H1 (cell line): ENCODE measurements around the gene DENND6B. TPM values are rescaled to one million over a fixed set of nuclear protein-coding genes. Genes with fewer than 3 reads are reported as not detected.
A peak's percentile ranks its signal among the peaks of the same experiment; 100 is the strongest.

Source experiments
- CTCF ChIA-PET: fragments of 300-600 bp; sonication (Branson Sonifier 250); formaldehyde crosslinking; loops from one replicate; lab custom pipeline; 2021; ENCODE audit not compliant: partially characterized antibody; lab: Charles Lee
- POLR2A ChIA-PET: fragments of 300-600 bp; sonication (Branson Sonifier 250); formaldehyde crosslinking; loops from one replicate; lab custom pipeline; 2021; ENCODE audit warnings: inconsistent platforms; ENCODE audit not compliant: partially characterized antibody; lab: Charles Lee
- DNase-seq, 2 experiments: peaks; one replicate each; pipeline versions ENCODE4 v3.0.0 to v3.0.0-alpha.2; 2010 to 2022; ENCODE audit warnings: low spot score in 2 of 2, low read depth in 1 of 2, mixed read lengths in 1 of 2
- FAIRE-seq: peaks from 2 replicates; lab custom pipeline; 2011; peaks lifted over from hg19 to GRCh38; lab: Jason Lieb, UNC
- H2AFZ ChIP-seq: 2 replicates; pipeline ENCODE4 v1.8.1; 2012; ENCODE audit warnings: low read length, inconsistent platforms
- H2AK5ac ChIP-seq: 2 replicates; pipeline ENCODE4 v1.6.1; 2013; ENCODE audit warnings: low read depth, low read length
- H2BK120ac ChIP-seq: replicated peaks from 2 replicates; pipeline ENCODE3; 2013; ENCODE audit warnings: low read depth, low read length, inconsistent platforms
- H2BK12ac ChIP-seq: 2 replicates; pipeline ENCODE4 v1.6.1; 2013; ENCODE audit warnings: low read depth, low read length
- H2BK15ac ChIP-seq: 2 replicates; pipeline ENCODE4 v1.6.1; 2013; ENCODE audit warnings: low read length
- H2BK20ac ChIP-seq: 2 replicates; pipeline ENCODE4 v1.6.1; 2013; ENCODE audit warnings: low read length
- H2BK5ac ChIP-seq: 2 replicates; pipeline ENCODE4 v1.6.1; 2013; ENCODE audit warnings: low read depth, low read length
- H3K14ac ChIP-seq: 2 replicates; pipeline ENCODE4 v1.6.1; 2013; ENCODE audit warnings: inconsistent platforms; ENCODE audit not compliant: insufficient read length
- H3K18ac ChIP-seq: 2 replicates; pipeline ENCODE4 v1.6.1; 2013; ENCODE audit warnings: low read length; ENCODE audit errors: extremely low read depth
- H3K23ac ChIP-seq: 2 replicates; pipeline ENCODE4 v1.6.1; 2013; ENCODE audit warnings: inconsistent platforms; ENCODE audit not compliant: insufficient read length
- H3K23me2 ChIP-seq: 2 replicates; pipeline ENCODE4 v1.6.1; 2013; ENCODE audit warnings: low read depth, low read length
- H3K27ac ChIP-seq: 2 replicates; pipeline ENCODE4 v1.6.1; 2011; ENCODE audit warnings: low read depth, low read length, inconsistent platforms
- H3K27me3 ChIP-seq, 4 experiments: replicated peaks in 1 of 4; 1 replicate in 1 of 4; 2 replicates in 3 of 4; pipeline versions ENCODE4 v1.6.1 to v1.8.1; 2011 to 2013; ENCODE audit warnings: low read length in 3 of 4, mild to moderate bottlenecking in 3 of 4, inconsistent platforms in 2 of 4, mixed read lengths in 2 of 4, moderate library complexity in 1 of 4; ENCODE audit not compliant: control insufficient read depth in 3 of 4, insufficient read depth in 3 of 4; ENCODE audit errors: extremely low read depth in 1 of 4
- H3K36me3 ChIP-seq, 4 experiments: 2 replicates each; pipeline versions ENCODE4 v1.6.1 to v1.8.1; 2011 to 2013; ENCODE audit warnings: mild to moderate bottlenecking in 4 of 4, low read length in 3 of 4, moderate library complexity in 2 of 4, control low read depth in 1 of 4, inconsistent platforms in 1 of 4; ENCODE audit not compliant: insufficient read depth in 4 of 4, control insufficient read depth in 2 of 4
- H3K4ac ChIP-seq: replicated peaks from 2 replicates; pipeline ENCODE3; 2013; ENCODE audit warnings: low read length, low read depth, mixed read lengths, inconsistent platforms; ENCODE audit not compliant: insufficient read length
- H3K4me1 ChIP-seq, 4 experiments: replicated peaks in 1 of 4; 1 replicate in 1 of 4; 2 replicates in 3 of 4; pipeline versions ENCODE4 v1.6.1 to v1.8.1; 2011 to 2013; ENCODE audit warnings: low read length in 3 of 4, inconsistent platforms in 2 of 4, mixed read lengths in 1 of 4; ENCODE audit not compliant: insufficient read depth in 4 of 4, control insufficient read depth in 3 of 4
- H3K4me2 ChIP-seq, 2 experiments: 2 replicates each; pipeline versions ENCODE4 v1.6.1 to v1.8.1; 2011 to 2013; ENCODE audit warnings: low read depth in 2 of 2, low read length in 2 of 2, control low read depth in 1 of 2, inconsistent platforms in 1 of 2, mild to moderate bottlenecking in 1 of 2; ENCODE audit not compliant: insufficient read depth in 1 of 2
- H3K4me3 ChIP-seq, 4 experiments: fragments of 200-600, 300-600 bp in 1 of 4; sonication (generic), shearing (Covaris generic), sonication (Bioruptor Twin) in 1 of 4; 2 replicates each; pipeline versions ENCODE4 v1.5.1 to v1.8.1; 2011 to 2016; ENCODE audit warnings: low read length in 4 of 4, low read depth in 3 of 4, control low read depth in 2 of 4, inconsistent platforms in 2 of 4, mild to moderate bottlenecking in 2 of 4, mixed read lengths in 1 of 4, moderate library complexity in 1 of 4; ENCODE audit not compliant: insufficient read depth in 2 of 4; ENCODE audit errors: extremely low read depth in 1 of 4
- H3K56ac ChIP-seq: replicated peaks from 2 replicates; pipeline ENCODE3; 2013; ENCODE audit warnings: low read depth, mild to moderate bottlenecking, mixed read lengths, low read length, inconsistent platforms; ENCODE audit not compliant: insufficient read length
- H3K79me1 ChIP-seq: 2 replicates; pipeline ENCODE4 v1.6.1; 2013; ENCODE audit warnings: low read depth, low read length, control low read depth
- H3K79me2 ChIP-seq, 2 experiments: 2 replicates each; pipeline versions ENCODE4 v1.6.1 to v1.8.1; 2012 to 2013; ENCODE audit warnings: low read length in 2 of 2, mild to moderate bottlenecking in 2 of 2, inconsistent platforms in 1 of 2; ENCODE audit not compliant: insufficient read depth in 2 of 2, control insufficient read depth in 1 of 2
- H3K9ac ChIP-seq, 4 experiments: replicated peaks in 1 of 4; 1 replicate in 1 of 4; 2 replicates in 3 of 4; pipeline versions ENCODE4 v1.6.1 to v1.8.1; 2011 to 2013; ENCODE audit warnings: low read depth in 3 of 4, low read length in 3 of 4, control low read depth in 2 of 4, mild to moderate bottlenecking in 2 of 4, moderate library complexity in 2 of 4, inconsistent platforms in 1 of 4; ENCODE audit errors: extremely low read depth in 1 of 4
- H3K9me3 ChIP-seq, 2 experiments: 2 replicates each; pipeline versions ENCODE4 v1.6.1 to v1.8.1; 2012 to 2013; ENCODE audit warnings: mild to moderate bottlenecking in 2 of 2, moderate library complexity in 2 of 2, control low read depth in 1 of 2, inconsistent platforms in 1 of 2, low read depth in 1 of 2, low read length in 1 of 2, mixed read lengths in 1 of 2; ENCODE audit not compliant: insufficient read depth in 2 of 2
- H4K20me1 ChIP-seq, 2 experiments: replicated peaks in 1 of 2; 2 replicates each; pipeline versions ENCODE3 to v1.8.1; 2011 to 2013; ENCODE audit warnings: inconsistent platforms in 2 of 2, low read length in 2 of 2, mild to moderate bottlenecking in 1 of 2; ENCODE audit not compliant: insufficient read depth in 2 of 2, control insufficient read depth in 1 of 2
- H4K5ac ChIP-seq: 2 replicates; pipeline ENCODE4 v1.6.1; 2013; ENCODE audit warnings: low read length, low read depth, mixed read lengths, inconsistent platforms; ENCODE audit not compliant: insufficient read length
- H4K8ac ChIP-seq: 2 replicates; pipeline ENCODE4 v1.8.0; 2013; ENCODE audit warnings: mild to moderate bottlenecking, moderate library complexity, low read length, inconsistent platforms; ENCODE audit not compliant: insufficient read depth; ENCODE audit errors: extremely low read depth
- H4K91ac ChIP-seq: replicated peaks from 2 replicates; pipeline ENCODE3; 2013; ENCODE audit warnings: low read length, mixed read lengths, inconsistent platforms; ENCODE audit not compliant: insufficient read length
- WGBS, 2 experiments: shearing (Covaris generic) in 1 of 2; methylation state at CpG; one replicate each; pipeline versions ENCODE4 v1.1.6 to v1.1.7; 2013 to 2015; ENCODE audit warnings: low lambda C conversion rate in 2 of 2, mixed read lengths in 2 of 2, inconsistent platforms in 1 of 2, low coverage in 1 of 2, missing lambda C conversion rate in 1 of 2; ENCODE audit not compliant: insufficient replicate concordance in 2 of 2, insufficient coverage in 1 of 2, insufficient read length in 1 of 2; ENCODE audit errors: extremely low coverage in 1 of 2, missing lambda C conversion rate in 1 of 2; 5-methylcytosine and 5-hydroxymethylcytosine counted together
- polyA plus RNA-seq, 7 experiments: library from polyadenylated mRNA; depleted of rRNA in 3 of 7; stranded (reverse) in 5 of 7; unstranded in 2 of 7; fragments of >200 nt in 5 of 7; fragments of 200-250 nt in 2 of 7; gene quantifications; 1 replicate in 5 of 7; 2 replicates in 1 of 7; 4 replicates in 1 of 7; pipeline versions ENCODE4 v1.2.1 to v1.2.3, GENCODE V29; 2011 to 2013; ENCODE audit warnings: missing spikeins in 2 of 7, mixed read lengths in 2 of 7
- total RNA-seq: library from RNA; stranded (reverse); fragmentation: NEBNext Ultra II Directional; extraction: Animal tissue kit (Norgen Biotek cat#: 25700); gene quantifications from 2 replicates; pipeline ENCODE4 v1.2.1, GENCODE V29; 2021
- TF ChIP-seq, protein P1 (sequence below): IDR thresholded peaks from 2 replicates; pipeline ENCODE4 v1.6.1; 2011; ENCODE audit warnings: low read length, improper control_type of control experiment
- TF ChIP-seq, protein P2 (sequence below), 3 experiments: IDR thresholded peaks; 1 replicate in 2 of 3; 2 replicates in 1 of 3; pipeline versions ENCODE4 v1.5.1 to v1.6.1; 2011; ENCODE audit warnings: low read length in 3 of 3, mild to moderate bottlenecking in 3 of 3, inconsistent platforms in 2 of 3, low read depth in 1 of 3, moderate library complexity in 1 of 3; ENCODE audit not compliant: insufficient read depth in 1 of 3; ENCODE audit errors: control extremely low read depth in 1 of 3

DENND6B gene
- total and polyA plus RNA-seq, 2 of the 8 experiments (the other 6 are each of a cell fraction or from before 2014, with no cell fraction given) = 1.1 to 1.9 TPM

DNA sequence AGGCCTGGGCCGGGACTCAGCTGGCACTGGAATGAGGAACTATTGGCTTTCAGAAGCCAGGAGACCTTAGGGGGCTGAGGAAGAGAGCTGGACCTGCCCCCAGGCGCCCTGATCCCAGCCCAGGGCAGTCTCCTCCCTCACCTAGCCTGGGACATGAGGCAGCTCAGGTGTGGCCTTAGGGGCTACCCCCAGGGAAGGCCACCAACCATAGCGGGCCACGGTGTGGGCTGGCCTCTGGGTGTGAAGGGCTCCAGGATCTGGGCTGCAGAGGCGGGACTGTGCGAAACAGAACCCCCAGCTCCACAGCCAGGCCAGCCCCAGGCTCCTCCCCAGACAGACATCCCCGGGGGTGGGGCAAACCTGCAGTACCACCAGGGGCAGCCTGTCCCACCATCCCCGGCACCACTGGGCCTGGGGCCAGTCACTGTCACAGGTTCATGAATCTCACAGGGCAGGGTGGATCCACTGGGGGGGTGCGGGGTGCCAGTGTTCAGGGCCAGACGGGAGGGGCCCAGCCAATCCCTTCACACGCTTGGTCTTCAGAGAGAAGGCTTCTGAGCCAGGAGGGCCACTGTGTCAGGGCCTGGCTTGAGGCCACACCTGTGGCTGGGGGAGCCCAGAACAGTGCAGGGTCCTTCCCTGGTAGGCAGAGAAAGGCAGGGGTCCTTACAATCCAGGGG is 22.8 kb downstream of the DENND6B start:
- Histone ChIP-seq H3K9ac (no peak overlapping the region), H3K56ac (no peak overlapping the region), H2BK12ac (no peak overlapping the region; the same call in 1 of the 2 replicates), H3K36me3 (no peaks in the 10 kb centered on the region), H2BK15ac (peak overlapping the region; percentile 46; the same call in 1 of the 2 replicates), H3K79me2 (peaks cover 0 to 9% of the 10 kb centered on the region in 2 experiments; a peak in 2 of 4 replicates), H4K8ac (no peak overlapping the region), H3K4me2 (no peak overlapping the region), H3K79me1 (peaks cover 4% of the 10 kb centered on the region), H3K23me2 (peaks cover 11% of the 10 kb centered on the region; the same call in 1 of the 2 replicates), H2BK120ac (no peak overlapping the region), H2BK20ac (no peak overlapping the region), H3K27ac (no peak overlapping the region), H3K9me3 (no peaks in the 10 kb centered on the region; a peak in 1 of 4 replicates), H3K27me3 (no peaks in the 10 kb centered on the region; a peak in 2 of 7 replicates), H3K18ac (no peak overlapping the region), H2AK5ac (no peak overlapping the region), H3K4ac (no peak overlapping the region), H3K23ac (no peak overlapping the region), H3K14ac (no peak overlapping the region), H4K5ac (peak overlapping the region; percentile 21), H2AFZ (no peak overlapping the region), H3K4me3 (no peak overlapping the region), H4K20me1 (peaks cover 8 to 25% of the 10 kb centered on the region in 2 experiments), H2BK5ac (peak overlapping the region; percentile 9; the same call in 1 of the 2 replicates), H4K91ac (peak overlapping the region; percentile 74), H3K4me1 (peaks cover 3 to 42% (median 27%) of the 10 kb centered on the region in 4 experiments)
- CTCF ChIA-PET = interaction anchor here (0.8 to 3.2 kb wide), 10 partner anchors 10 to 51 kb away, joined by 3 to 16 read pairs (median 6); no protein-coding TSS in a partner anchor
- WGBS, 2 experiments = 81% methylated on average over 11 of the region's 11 CpGs; no CpG with 5 or more reads in 1 of the 2 experiments
- POLR2A ChIA-PET = interaction anchor here (0.7 to 2.4 kb wide), 2 partner anchors 9 to 13 kb away, joined by 3 to 15 read pairs; no protein-coding TSS in a partner anchor
- peak in 1 of 2 experiments; percentile 73 for DNase-seq
- FAIRE-seq = no peak
- TF ChIP-seq, protein P1, sequence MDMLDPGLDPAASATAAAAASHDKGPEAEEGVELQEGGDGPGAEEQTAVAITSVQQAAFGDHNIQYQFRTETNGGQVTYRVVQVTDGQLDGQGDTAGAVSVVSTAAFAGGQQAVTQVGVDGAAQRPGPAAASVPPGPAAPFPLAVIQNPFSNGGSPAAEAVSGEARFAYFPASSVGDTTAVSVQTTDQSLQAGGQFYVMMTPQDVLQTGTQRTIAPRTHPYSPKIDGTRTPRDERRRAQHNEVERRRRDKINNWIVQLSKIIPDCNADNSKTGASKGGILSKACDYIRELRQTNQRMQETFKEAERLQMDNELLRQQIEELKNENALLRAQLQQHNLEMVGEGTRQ = no peak
- TF ChIP-seq, protein P2, sequence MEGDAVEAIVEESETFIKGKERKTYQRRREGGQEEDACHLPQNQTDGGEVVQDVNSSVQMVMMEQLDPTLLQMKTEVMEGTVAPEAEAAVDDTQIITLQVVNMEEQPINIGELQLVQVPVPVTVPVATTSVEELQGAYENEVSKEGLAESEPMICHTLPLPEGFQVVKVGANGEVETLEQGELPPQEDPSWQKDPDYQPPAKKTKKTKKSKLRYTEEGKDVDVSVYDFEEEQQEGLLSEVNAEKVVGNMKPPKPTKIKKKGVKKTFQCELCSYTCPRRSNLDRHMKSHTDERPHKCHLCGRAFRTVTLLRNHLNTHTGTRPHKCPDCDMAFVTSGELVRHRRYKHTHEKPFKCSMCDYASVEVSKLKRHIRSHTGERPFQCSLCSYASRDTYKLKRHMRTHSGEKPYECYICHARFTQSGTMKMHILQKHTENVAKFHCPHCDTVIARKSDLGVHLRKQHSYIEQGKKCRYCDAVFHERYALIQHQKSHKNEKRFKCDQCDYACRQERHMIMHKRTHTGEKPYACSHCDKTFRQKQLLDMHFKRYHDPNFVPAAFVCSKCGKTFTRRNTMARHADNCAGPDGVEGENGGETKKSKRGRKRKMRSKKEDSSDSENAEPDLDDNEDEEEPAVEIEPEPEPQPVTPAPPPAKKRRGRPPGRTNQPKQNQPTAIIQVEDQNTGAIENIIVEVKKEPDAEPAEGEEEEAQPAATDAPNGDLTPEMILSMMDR (IDR thresholded peaks at IDR 0.05; ENCODE audit: control extremely low read depth in 1 of 3, insufficient read depth in 1 of 3, low read depth in 1 of 3, low read length in 3 of 3) = peak in 1 of 3 experiments; percentile 5; a peak in 1 of 4 replicates
